ENCODE data around the gene CLASP1.

The CLASP1 gene

DNA sequence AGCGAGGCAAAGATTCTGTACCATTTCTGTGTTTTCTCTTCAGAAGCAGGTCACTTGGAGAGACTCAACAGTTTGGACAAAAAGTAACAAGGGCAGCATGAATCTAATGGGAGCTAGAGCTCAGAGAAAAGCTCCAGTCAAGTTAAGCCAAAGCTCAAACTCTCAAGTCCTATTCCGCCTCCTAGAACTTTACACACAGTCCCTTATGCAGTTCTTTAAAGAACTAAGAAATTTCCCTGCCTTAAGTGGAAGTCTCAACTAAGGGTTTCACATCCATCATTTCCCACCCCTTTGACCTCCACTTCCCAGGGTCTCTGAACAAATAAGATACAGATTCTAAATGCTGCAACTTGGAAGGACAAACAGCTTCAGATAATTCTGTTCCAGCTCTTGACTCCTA, 239.9 kb downstream of the CLASP1 start:
- TF ChIP-seq, protein P1, sequence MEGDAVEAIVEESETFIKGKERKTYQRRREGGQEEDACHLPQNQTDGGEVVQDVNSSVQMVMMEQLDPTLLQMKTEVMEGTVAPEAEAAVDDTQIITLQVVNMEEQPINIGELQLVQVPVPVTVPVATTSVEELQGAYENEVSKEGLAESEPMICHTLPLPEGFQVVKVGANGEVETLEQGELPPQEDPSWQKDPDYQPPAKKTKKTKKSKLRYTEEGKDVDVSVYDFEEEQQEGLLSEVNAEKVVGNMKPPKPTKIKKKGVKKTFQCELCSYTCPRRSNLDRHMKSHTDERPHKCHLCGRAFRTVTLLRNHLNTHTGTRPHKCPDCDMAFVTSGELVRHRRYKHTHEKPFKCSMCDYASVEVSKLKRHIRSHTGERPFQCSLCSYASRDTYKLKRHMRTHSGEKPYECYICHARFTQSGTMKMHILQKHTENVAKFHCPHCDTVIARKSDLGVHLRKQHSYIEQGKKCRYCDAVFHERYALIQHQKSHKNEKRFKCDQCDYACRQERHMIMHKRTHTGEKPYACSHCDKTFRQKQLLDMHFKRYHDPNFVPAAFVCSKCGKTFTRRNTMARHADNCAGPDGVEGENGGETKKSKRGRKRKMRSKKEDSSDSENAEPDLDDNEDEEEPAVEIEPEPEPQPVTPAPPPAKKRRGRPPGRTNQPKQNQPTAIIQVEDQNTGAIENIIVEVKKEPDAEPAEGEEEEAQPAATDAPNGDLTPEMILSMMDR (IDR thresholded peaks at IDR 0.05), result no peak
- Histone ChIP-seq H3K9me3 (no peaks in the 10 kb centered on the region), H3K4me1 (no peaks in the 10 kb centered on the region), H3K27me3 (no peaks in the 10 kb centered on the region), H3K27ac (no peak overlapping the region), H3K36me3 (peaks cover 42 to 76% (median 66%) of the 10 kb centered on the region in 3 donors), H3K4me3 (no peak overlapping the region)
- intact Hi-C loops (cut with DNase I; ENCODE audit: low total_unique reads), result loop anchor here (5.0 kb wide), 1 partner anchor 308 kb away; no protein-coding TSS in a partner anchor
- no peak for DNase-seq

DNA sequence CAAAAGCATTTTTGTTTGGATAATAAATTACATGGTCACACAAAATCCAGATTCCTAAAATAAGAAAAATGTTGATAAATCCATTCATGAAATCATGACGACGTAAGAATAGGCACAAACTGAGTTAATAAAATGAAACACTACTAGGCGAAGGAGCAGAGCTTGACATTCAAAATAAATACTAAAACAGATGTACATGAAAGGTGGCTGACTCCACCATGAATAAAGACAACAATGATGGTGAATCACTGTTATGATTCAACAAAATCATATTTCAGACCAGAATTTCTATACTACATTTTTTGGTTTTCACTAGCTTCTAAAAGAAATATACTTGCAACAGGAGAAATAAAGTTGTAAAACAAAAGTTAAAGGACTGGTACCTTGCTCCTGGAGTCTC, 240.6 kb downstream of the CLASP1 start:
- Histone ChIP-seq H3K27me3 (no peaks in the 10 kb centered on the region), H3K27ac (no peak overlapping the region), H3K36me3 (peaks cover 45 to 75% (median 67%) of the 10 kb centered on the region in 3 donors), H3K4me3 (no peak overlapping the region), H3K4me1 (no peaks in the 10 kb centered on the region), H3K9me3 (no peaks in the 10 kb centered on the region)
- TF ChIP-seq, protein P1 (IDR thresholded peaks at IDR 0.05), result no peak
- DNase-seq, result no peak
- intact Hi-C loops (cut with DNase I; ENCODE audit: low total_unique reads), result loop anchor here (5.0 kb wide), 1 partner anchor 309 kb away; no protein-coding TSS in a partner anchor

DNA sequence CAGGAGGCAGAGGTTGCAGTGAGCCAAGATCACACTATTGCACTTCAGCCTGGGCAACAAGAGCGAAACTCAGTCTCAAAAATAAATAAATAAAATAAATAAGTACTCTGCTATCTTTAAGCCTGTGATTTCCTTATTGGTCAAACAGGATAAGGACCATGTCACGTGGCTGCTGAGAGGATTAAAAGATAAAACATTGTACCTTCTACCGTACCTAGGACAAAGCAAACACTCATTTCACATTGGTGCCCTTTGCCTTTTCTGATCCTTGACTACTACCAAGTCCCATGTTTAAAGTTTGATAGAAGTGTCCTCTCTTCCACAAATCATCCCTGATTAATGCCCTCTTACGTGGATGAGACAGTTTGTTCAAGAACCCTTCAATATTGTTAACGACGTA, 244.0 kb downstream of the CLASP1 start:
- H3K4me1 ChIP-seq, result no peaks in the 10 kb centered on the region
- no peaks in the 10 kb centered on the region for H3K27me3 ChIP-seq
- no peaks in the 10 kb centered on the region for H3K9me3 ChIP-seq
- H3K4me3 ChIP-seq, result no peak overlapping the region
- H3K27ac ChIP-seq, result no peak overlapping the region
- peaks cover 49 to 84% (median 78%) of the 10 kb centered on the region in 3 donors for H3K36me3 ChIP-seq
- intact Hi-C loops (cut with DNase I; ENCODE audit: low total_unique reads), result loop anchor here (5.0 kb wide), 1 partner anchor 312 kb away; no protein-coding TSS in a partner anchor
- TF ChIP-seq, protein P1 (IDR thresholded peaks at IDR 0.05), result no peak
- no peak for DNase-seq

DNA sequence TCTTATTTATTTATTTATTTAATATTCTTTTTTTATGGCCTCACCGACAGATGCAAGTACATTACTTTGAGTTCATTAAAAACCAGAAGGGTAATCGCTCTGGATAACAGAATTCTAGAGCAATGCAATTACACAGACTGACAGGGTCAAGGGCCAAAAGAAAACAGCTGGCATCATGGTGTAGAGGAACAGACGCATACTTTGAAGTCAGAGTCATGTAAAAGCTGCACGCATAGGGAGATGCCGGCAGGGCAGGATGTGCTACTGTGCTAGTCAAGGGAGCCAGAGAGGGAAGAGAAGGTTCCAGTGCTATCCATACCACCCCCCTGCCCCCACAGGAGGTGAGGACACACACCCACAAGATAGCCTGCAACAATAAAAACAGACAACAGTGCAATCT, 249.1 kb downstream of the CLASP1 start:
- intact Hi-C loops (cut with DNase I; ENCODE audit: low total_unique reads), result no loop called here

DNA sequence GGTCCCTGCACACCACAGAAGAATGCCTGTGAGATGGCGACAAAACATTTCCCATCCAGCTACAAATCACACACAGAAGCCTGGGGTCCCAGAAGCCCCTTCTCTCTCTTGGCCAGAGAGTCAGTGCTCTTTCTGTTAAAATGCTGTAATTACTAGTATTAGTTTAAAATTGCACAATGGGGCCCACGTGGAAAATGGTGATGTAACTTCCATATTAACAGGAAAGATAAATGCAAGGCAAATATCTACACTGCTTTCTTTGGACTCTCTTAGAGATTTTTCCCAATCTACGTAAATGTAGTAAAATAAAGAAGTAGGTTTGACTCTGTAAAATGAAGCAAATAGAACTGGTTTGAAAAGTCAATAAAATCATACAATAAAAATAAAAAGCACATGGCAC, 250.4 kb downstream of the CLASP1 start:
- Histone ChIP-seq H3K36me3 (peaks cover 46 to 69% (median 49%) of the 10 kb centered on the region in 3 donors), H3K27me3 (no peaks in the 10 kb centered on the region), H3K4me1 (no peaks in the 10 kb centered on the region), H3K4me3 (no peak overlapping the region), H3K27ac (no peak overlapping the region), H3K9me3 (no peaks in the 10 kb centered on the region)
- intact Hi-C loops (cut with DNase I; ENCODE audit: low total_unique reads), result no loop called here
- DNase-seq, result no peak
- TF ChIP-seq, protein P1 (IDR thresholded peaks at IDR 0.05), result no peak

More for the DNA sequence above, 249.1 kb downstream of the CLASP1 start:
- Histone ChIP-seq H3K4me3 (no peak overlapping the region), H3K9me3 (no peaks in the 10 kb centered on the region), H3K4me1 (no peaks in the 10 kb centered on the region), H3K36me3 (peaks cover 45 to 74% (median 54%) of the 10 kb centered on the region in 3 donors), H3K27ac (no peak overlapping the region), H3K27me3 (no peaks in the 10 kb centered on the region)
- no peak for DNase-seq
- TF ChIP-seq, protein P1 (IDR thresholded peaks at IDR 0.05), result no peak
